Panc1 (cell line): Measurements from ENCODE around the gene ATPAF2. TPM values are rescaled to one million over a fixed set of nuclear protein-coding genes. Genes with fewer than 3 reads are reported as not detected.

ENCODE experiments used
- ATAC-seq: fragments of 200-7000 bp; cut with Tn5 transposase; 2 replicates; pipeline ENCODE4 v1.9.1; 2020; ENCODE audit warnings: mild to moderate bottlenecking, moderate library complexity
- BruUV-seq: library from RNA; stranded (reverse); fragments of 400-500 nt; replicated peaks from 2 replicates; lab custom pipeline; 2021; lab: Mats Ljungman, UMichigan
- CTCF ChIA-PET: fragments of 300-600 bp; sonication (Branson Sonifier 250); formaldehyde crosslinking; loops from one replicate; lab custom pipeline; 2022; ENCODE audit warnings: antibody characterized with exemption; lab: Charles Lee
- POLR2A ChIA-PET: fragments of 300-600 bp; sonication (Branson Sonifier 250); formaldehyde crosslinking; loops from one replicate; lab custom pipeline; 2022; ENCODE audit warnings: antibody characterized with exemption; lab: Charles Lee
- DNase-seq: peaks from one replicate; pipeline ENCODE4 v3.0.0-alpha.2; 2010; ENCODE audit warnings: low read depth, low spot score
- H3K27ac ChIP-seq: 2 replicates; pipeline ENCODE4 v1.5.1; 2011; ENCODE audit warnings: mild to moderate bottlenecking, low read length, inconsistent platforms
- H3K27me3 ChIP-seq: fragments of 200-500 bp; sonication (Bioruptor generic); 2 replicates; pipeline ENCODE4 v1.6.0; 2014; ENCODE audit warnings: low read length, inconsistent platforms; ENCODE audit not compliant: control insufficient read depth, insufficient read depth
- H3K36me3 ChIP-seq: fragments of 200-500 bp; sonication (Bioruptor generic); 2 replicates; pipeline ENCODE4 v1.5.1; 2014; ENCODE audit warnings: inconsistent platforms, mild to moderate bottlenecking, low read length, moderate library complexity; ENCODE audit not compliant: control insufficient read depth, insufficient read depth
- H3K4me1 ChIP-seq: 2 replicates; pipeline ENCODE4 v1.5.1; 2011; ENCODE audit warnings: inconsistent platforms, mild to moderate bottlenecking, low read length, moderate library complexity; ENCODE audit not compliant: control insufficient read depth, insufficient read depth
- H3K4me3 ChIP-seq, 2 experiments: 2 replicates each; pipeline ENCODE4 v1.5.1; 2011 to 2012; ENCODE audit warnings: low read depth in 2 of 2, low read length in 2 of 2, mild to moderate bottlenecking in 2 of 2, inconsistent platforms in 1 of 2, moderate library complexity in 1 of 2
- H3K9me3 ChIP-seq: fragments of 200-500 bp; sonication (Bioruptor generic); 2 replicates; pipeline ENCODE4 v1.5.1; 2014; ENCODE audit warnings: low read depth, mild to moderate bottlenecking, inconsistent platforms, low read length, moderate library complexity; ENCODE audit not compliant: control insufficient read depth, insufficient read depth
- POLR2AphosphoS5 ChIP-seq: IDR thresholded peaks from 2 replicates; pipeline ENCODE4 v1.6.1; 2012; ENCODE audit warnings: mild to moderate bottlenecking, low read depth, low read length, moderate library complexity
- SIN3A ChIP-seq: IDR thresholded peaks from 2 replicates; pipeline ENCODE4 v1.6.1; 2012; ENCODE audit warnings: low read depth, mild to moderate bottlenecking, low read length, moderate library complexity, borderline replicate concordance; ENCODE audit not compliant: insufficient read depth
- TCF7L2 ChIP-seq: IDR thresholded peaks from 2 replicates; pipeline ENCODE4 v1.6.1; 2011; ENCODE audit warnings: mild to moderate bottlenecking, low read depth, low read length, inconsistent platforms
- in situ Hi-C: cut with HindIII; loops from 2 replicates; pipeline ENCODE4 v1.10.0; 2016; ENCODE audit warnings: low sequenced_read_pairs, low pct_unique_long_range_greater_than_20kb
- intact Hi-C: fragments of 100-400 bp; cut with micrococcal nuclease; formaldehyde crosslinking; loops from one replicate; pipeline ENCODE4 v1.10.0; 2022; ENCODE audit not compliant: unreplicated experiment
- total RNA-seq: library from RNA; stranded (reverse); gene quantifications from one replicate; pipeline ENCODE4 v1.2.1, GENCODE V29; 2021; ENCODE audit not compliant: unreplicated experiment
- TF ChIP-seq, protein P1 (sequence below): fragments of 450-650 bp; IDR thresholded peaks from 2 replicates; pipeline ENCODE4 v1.5.1; 2017; ENCODE audit warnings: mild to moderate bottlenecking
- TF ChIP-seq, protein P2 (sequence below), 2 experiments: IDR thresholded peaks; 2 replicates each; pipeline ENCODE4 v1.6.1; 2011 to 2012; ENCODE audit warnings: low read depth in 2 of 2, control low read depth in 1 of 2, low read length in 1 of 2, mild to moderate bottlenecking in 1 of 2, moderate library complexity in 1 of 2; ENCODE audit not compliant: insufficient read depth in 1 of 2

The ATPAF2 gene
- total RNA-seq, 1 experiment from 2014 or later, result 22.3 TPM

DNA sequence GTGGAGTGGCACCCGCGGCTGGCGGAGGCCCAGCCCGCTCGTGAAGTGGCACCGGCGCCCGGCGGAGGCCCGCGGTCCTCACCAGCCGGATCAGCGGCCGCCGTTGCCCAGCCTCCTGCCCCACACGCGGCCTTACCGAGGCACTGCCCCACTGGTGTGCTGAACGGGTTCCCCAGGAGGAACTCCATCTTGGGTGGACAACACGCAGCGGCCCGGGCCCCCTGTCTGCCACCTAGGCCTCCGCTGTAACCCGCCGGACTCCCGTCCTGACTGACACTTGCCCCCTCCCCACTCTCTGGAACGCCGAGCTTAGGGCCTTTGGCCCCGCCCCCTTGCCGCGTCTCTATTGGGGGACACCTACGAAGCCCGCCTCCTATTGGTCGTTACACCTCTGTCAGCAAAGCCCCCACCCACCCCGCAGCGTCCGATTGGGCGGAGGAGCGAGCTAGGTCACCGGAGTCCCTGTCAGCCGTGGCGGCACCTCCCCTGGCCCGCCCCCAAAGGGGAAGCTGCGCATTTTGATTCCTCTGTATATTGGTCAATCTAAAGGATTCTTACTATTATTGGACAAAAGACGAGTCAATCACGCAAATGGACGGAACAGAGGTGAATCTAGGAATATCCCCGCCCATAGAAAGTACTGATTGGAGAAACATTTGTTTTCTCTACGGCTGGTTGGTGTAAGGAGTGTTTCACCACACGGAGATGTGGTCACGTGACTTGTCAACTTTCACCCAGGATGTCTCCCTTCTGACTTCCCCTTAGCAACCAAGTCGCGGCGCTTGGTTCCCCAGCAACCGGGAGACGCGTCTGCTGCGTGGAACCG lies 66.6 kb downstream of the ATPAF2 start, which contains the start of the genes DRC3 and TOM1L2:
Gene DRC3 (plus strand): TSS at position 737 of the 826 bp plus-strand sequence. CDS start 4,737 bp downstream, outside the sequence.
Gene TOM1L2 (minus strand): TSS at position 275 of the 826 bp plus-strand sequence. CDS start 87 bp downstream, at position 188.
- H3K36me3 ChIP-seq, result no peaks in the 10 kb centered on the region; the same call in 1 of the 2 replicates
- H3K27ac ChIP-seq, result peak within 1 kb of the TSS; percentile 72
- peak; percentile 99; the same call in 1 of the 2 replicates for TF ChIP-seq SIN3A
- no peak for TF ChIP-seq TCF7L2
- no TSS peak for BruUV-seq
- H3K9me3 ChIP-seq, result no peaks in the 10 kb centered on the region
- no peaks in the 10 kb centered on the region for H3K27me3 ChIP-seq
- POLR2A ChIA-PET, result interaction anchor here (0.6 to 1.6 kb wide), 5 partner anchors 17 to 155 kb away, joined by 3 to 8 read pairs (median 3); no protein-coding TSS in a partner anchor
- intact Hi-C loops, result no loop called here
- CTCF ChIA-PET, result interaction anchor here (0.6 to 1.0 kb wide), 3 partner anchors 11 to 87 kb away, joined by 3 to 6 read pairs (median 4); no protein-coding TSS in a partner anchor
- H3K4me3 ChIP-seq, result peak within 1 kb of the TSS; percentile 75 to 81
- DNase-seq (peak; percentile 100), ATAC-seq (peak; percentile 96)
- H3K4me1 ChIP-seq, result peaks cover 18% of the 10 kb centered on the region
- in situ Hi-C loops, result no loop called here

DNA sequence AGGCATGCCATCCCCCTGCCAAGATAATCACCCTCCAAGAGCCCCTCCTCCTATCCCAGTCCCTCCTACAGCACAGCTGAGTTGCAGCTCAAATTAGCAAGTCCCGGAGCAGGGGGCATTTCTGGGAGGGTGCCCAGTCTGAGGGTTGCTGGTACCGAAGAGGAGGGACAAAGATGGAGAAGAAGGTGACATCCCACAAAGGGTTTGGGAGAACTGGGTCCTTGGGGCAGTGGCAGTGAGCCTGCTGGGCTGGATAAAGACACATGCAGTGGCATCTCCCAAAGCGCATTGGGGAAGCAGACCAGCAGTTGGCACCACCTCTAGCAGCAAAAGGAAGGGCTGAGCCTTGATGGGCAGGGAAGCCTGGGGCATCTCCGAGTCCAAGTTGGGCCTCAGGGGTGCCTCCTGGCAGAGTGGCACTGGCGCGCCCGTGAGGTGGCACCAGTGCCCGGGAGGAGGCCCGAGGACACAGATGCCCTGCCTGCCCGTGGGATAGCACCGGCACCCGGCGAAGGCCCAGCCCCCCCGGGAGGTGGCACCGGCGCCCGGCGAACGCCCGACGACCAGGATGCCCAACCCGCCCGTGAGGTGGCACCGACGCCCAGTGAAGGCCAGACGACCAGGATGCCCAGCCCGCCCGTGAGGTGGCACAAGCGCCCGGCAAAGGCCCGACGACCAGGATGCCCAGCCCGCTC lies 67.4 kb downstream of the ATPAF2 start:
- CTCF ChIA-PET, result interaction anchor here (0.7 to 1.0 kb wide), 2 partner anchors 12 to 33 kb away, joined by 3 to 4 read pairs; no protein-coding TSS in a partner anchor
- BruUV-seq, result no TSS peak
- Histone ChIP-seq H3K4me3 (peak overlapping the region; percentile 59 to 81), H3K4me1 (peaks cover 25% of the 10 kb centered on the region), H3K27me3 (no peaks in the 10 kb centered on the region), H3K27ac (peak overlapping the region; percentile 72), H3K36me3 (no peaks in the 10 kb centered on the region; the same call in 1 of the 2 replicates), H3K9me3 (no peaks in the 10 kb centered on the region)
- DNase-seq (no peak), ATAC-seq (peak; percentile 6)
- intact Hi-C loops (no loop called here), in situ Hi-C loops (no loop called here)
- POLR2A ChIA-PET, result interaction anchor here (0.5 kb wide), 1 partner anchor 26 kb away, joined by 4 read pairs; no protein-coding TSS in a partner anchor
- no peak for TF ChIP-seq TCF7L2
- TF ChIP-seq POLR2AphosphoS5, result no peak
- TF ChIP-seq, protein P1, sequence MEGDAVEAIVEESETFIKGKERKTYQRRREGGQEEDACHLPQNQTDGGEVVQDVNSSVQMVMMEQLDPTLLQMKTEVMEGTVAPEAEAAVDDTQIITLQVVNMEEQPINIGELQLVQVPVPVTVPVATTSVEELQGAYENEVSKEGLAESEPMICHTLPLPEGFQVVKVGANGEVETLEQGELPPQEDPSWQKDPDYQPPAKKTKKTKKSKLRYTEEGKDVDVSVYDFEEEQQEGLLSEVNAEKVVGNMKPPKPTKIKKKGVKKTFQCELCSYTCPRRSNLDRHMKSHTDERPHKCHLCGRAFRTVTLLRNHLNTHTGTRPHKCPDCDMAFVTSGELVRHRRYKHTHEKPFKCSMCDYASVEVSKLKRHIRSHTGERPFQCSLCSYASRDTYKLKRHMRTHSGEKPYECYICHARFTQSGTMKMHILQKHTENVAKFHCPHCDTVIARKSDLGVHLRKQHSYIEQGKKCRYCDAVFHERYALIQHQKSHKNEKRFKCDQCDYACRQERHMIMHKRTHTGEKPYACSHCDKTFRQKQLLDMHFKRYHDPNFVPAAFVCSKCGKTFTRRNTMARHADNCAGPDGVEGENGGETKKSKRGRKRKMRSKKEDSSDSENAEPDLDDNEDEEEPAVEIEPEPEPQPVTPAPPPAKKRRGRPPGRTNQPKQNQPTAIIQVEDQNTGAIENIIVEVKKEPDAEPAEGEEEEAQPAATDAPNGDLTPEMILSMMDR, result no peak
- TF ChIP-seq, protein P2, sequence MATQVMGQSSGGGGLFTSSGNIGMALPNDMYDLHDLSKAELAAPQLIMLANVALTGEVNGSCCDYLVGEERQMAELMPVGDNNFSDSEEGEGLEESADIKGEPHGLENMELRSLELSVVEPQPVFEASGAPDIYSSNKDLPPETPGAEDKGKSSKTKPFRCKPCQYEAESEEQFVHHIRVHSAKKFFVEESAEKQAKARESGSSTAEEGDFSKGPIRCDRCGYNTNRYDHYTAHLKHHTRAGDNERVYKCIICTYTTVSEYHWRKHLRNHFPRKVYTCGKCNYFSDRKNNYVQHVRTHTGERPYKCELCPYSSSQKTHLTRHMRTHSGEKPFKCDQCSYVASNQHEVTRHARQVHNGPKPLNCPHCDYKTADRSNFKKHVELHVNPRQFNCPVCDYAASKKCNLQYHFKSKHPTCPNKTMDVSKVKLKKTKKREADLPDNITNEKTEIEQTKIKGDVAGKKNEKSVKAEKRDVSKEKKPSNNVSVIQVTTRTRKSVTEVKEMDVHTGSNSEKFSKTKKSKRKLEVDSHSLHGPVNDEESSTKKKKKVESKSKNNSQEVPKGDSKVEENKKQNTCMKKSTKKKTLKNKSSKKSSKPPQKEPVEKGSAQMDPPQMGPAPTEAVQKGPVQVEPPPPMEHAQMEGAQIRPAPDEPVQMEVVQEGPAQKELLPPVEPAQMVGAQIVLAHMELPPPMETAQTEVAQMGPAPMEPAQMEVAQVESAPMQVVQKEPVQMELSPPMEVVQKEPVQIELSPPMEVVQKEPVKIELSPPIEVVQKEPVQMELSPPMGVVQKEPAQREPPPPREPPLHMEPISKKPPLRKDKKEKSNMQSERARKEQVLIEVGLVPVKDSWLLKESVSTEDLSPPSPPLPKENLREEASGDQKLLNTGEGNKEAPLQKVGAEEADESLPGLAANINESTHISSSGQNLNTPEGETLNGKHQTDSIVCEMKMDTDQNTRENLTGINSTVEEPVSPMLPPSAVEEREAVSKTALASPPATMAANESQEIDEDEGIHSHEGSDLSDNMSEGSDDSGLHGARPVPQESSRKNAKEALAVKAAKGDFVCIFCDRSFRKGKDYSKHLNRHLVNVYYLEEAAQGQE (IDR thresholded peaks at IDR 0.05; ENCODE audit: insufficient read depth in 1 of 2, low read depth in 2 of 2, low read length in 1 of 2), result no peak
- TF ChIP-seq SIN3A, result no peak
